Ovary (tissue), 9 donors: Measurements from ENCODE around the gene BRD3. TPM values are rescaled to one million over a fixed set of nuclear protein-coding genes. Genes with fewer than 3 reads are reported as not detected.
A peak's percentile ranks its signal among the peaks of the same experiment; 100 is the strongest.

Source experiments
- DNase-seq, 5 donors: peaks; one replicate each; pipeline ENCODE4 v3.0.0-alpha.2; 2019 to 2020
- H3K27ac ChIP-seq, 2 donors: fragments of 200-600 bp; one replicate each; pipeline versions ENCODE4 v1.5.1 to v1.8.0; 2019 to 2022
- H3K27me3 ChIP-seq: fragments of 200-600 bp; one replicate; pipeline ENCODE4 v1.8.0; 2022
- H3K36me3 ChIP-seq: fragments of 200-600 bp; sonication (generic); one replicate; pipeline ENCODE4 v1.5.1; 2019
- H3K4me1 ChIP-seq: one replicate; pipeline ENCODE4 v1.8.1; 2013; ENCODE audit warnings: mild to moderate bottlenecking, moderate library complexity; ENCODE audit not compliant: insufficient read depth
- H3K4me3 ChIP-seq: fragments of 200-600 bp; sonication (generic); one replicate; pipeline ENCODE4 v1.5.1; 2017
- H3K9me3 ChIP-seq, 2 donors: fragments of 200-600 bp in 1 of 2; sonication (generic) in 1 of 2; one replicate each; pipeline versions ENCODE4 v1.5.1 to v1.8.1; 2013 to 2019; ENCODE audit warnings: mild to moderate bottlenecking in 1 of 2, moderate library complexity in 1 of 2
- CTCF ChIP-seq, 3 donors: fragments of 450-650 bp in 2 of 3; fragments of 200-600 bp in 1 of 3; IDR thresholded peaks; one replicate each; pipeline versions ENCODE4 v1.5.1 to v1.8.0; 2016 to 2022; ENCODE audit warnings: antibody characterized with exemption in 3 of 3, mild to moderate bottlenecking in 1 of 3
- EP300 ChIP-seq: sonication (generic); formaldehyde crosslinking; IDR thresholded peaks from one replicate; pipeline ENCODE4 v1.6.1; 2017; ENCODE audit warnings: antibody characterized with exemption
- POLR2A ChIP-seq: fragments of 450-650 bp; IDR thresholded peaks from one replicate; pipeline ENCODE4 v1.6.1; 2017; ENCODE audit warnings: antibody characterized with exemption, mild to moderate bottlenecking, moderate library complexity
- WGBS, 3 donors: extraction: QIAGEN DNeasy Blood & Tissue Kit in 1 of 3; methylation state at CpG; one replicate each; pipeline versions ENCODE4 v1.1.5 to v1.1.7; 2013 to 2017; 5-methylcytosine and 5-hydroxymethylcytosine counted together
- intact Hi-C, 4 donors: fragments of 100-400 bp; cut with DNase I; formaldehyde crosslinking; loops; one replicate each; pipeline versions ENCODE4 v1.11.0 to v1.15.1; 2022 to 2023
- polyA plus RNA-seq, 2 donors: library from polyadenylated mRNA; stranded (reverse); fragments of 200-250 nt in 1 of 2; fragments of 350-450 nt in 1 of 2; fragmentation: Illumina TruSeq in 1 of 2; extraction: RNeasy Lipid Tissue Mini Kit (QIAGEN cat#74804) in 1 of 2; gene quantifications; one replicate each; pipeline ENCODE4 v1.2.3, GENCODE V29; 2013 to 2014
- total RNA-seq, 7 donors: library from RNA; depleted of rRNA in 2 of 7; stranded (reverse); fragments of >200 nt in 2 of 7; fragmentation: NEBNext Ultra II Directional in 3 of 7; extraction: Animal tissue kit (Norgen Biotek cat#: 25700) in 3 of 7; gene quantifications; one replicate each; pipeline versions ENCODE4 v1.1.0 to v1.2.4, GENCODE V29; 2016 to 2023
- donor health status: DM: no; HTN: no; CAD: no; lungs with moderate emphysema.
- donor health status: DM: no; HTN: no; CAD: no.
- donor health status: Bipolar disorder and iron deficiency.
- donor health status: DM: yes; HTN: yes; CAD: no.
- donor health status: DM: no; HTN: no; CAD: no.
- donor health status: DM: yes; HTN: yes; CAD: no.

Gene BRD3
- total and polyA plus RNA-seq, 9 donors, result 14.9 to 52.1 (median 39.2) TPM

DNA sequence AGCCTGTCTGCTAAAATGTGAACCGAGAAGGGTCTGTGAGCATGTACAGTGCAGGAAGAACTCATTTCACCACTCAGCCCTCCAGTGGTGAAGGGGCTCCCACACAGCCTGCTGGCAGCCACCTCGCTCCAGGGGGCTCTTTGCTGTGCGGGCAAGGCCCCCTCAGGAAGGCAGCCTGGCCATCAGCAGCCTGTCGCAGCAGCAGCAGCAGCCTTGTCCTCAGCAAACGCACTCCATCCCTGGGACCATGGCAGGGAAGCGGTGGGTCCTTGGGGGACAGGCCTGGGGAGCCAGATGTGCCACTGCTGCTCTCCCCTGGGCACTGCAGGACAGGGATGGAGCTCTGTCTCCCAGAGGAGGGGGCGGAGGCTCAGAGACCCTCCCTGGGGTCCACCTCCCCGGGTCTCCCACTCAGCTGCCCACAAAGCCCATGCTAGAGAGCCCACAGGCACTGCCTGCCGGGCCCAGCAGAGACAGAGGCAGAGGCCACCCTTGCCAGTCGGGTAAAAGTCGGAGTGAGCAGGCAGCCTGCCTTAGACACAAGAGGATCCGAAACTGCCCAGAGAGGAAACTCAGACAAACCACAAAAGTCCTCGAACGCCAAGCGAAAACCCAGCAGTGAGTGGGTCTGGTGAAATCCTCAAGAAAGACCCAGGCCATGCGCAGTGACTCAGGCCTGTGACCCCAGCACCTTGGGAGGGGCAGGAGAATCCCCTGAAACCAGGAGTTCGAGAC, 8.0 kb downstream of the BRD3 start:
- intact Hi-C loops, result no loop called here
- TF ChIP-seq EP300 (no peak), POLR2A (no peak), CTCF (IDR thresholded peaks at IDR 0.05) (no peak)
- H3K4me3 ChIP-seq, result no peak overlapping the region
- no peaks in the 10 kb centered on the region for H3K9me3 ChIP-seq
- 83 to 86% (median 85%) methylated on average over 16 to 17 of the region's 17 CpGs for WGBS, 3 donors
- H3K27ac ChIP-seq, result no peak overlapping the region
- no peaks in the 10 kb centered on the region for H3K27me3 ChIP-seq
- peaks cover 50% of the 10 kb centered on the region for H3K4me1 ChIP-seq
- no peaks in the 10 kb centered on the region for H3K36me3 ChIP-seq
- DNase-seq, result peak in 2 of 5 donors; percentile 14 to 25

DNA sequence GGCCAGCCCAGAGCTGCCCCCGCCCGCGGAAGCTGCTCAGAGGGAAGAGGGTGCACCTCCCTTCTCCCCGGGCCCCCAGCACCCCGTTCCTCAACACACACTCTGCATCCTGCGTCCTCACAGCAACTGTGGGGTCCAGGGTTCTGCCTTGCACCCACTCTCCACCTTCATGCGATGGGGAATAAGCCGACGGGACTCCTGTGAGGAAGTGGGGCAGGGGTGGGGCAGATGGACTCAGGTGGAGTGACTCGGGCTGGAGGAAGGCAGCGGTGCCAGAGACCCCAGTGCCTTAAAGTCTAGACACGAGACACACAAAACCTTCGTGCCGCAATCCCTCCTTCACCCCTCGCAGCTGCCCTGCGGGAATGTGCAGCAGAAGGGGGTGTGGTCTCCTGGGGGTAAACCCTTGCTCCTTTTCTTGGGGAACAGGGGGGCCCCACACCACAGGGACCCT, 8.6 kb downstream of the BRD3 start:
- intact Hi-C loops, result no loop called here

GRCh38 chr9:134058716-134059115, 9.1 kb downstream of the BRD3 start:
- Histone ChIP-seq H3K36me3 (no peaks in the 10 kb centered on the region), H3K4me3 (no peak overlapping the region), H3K4me1 (peaks cover 48% of the 10 kb centered on the region), H3K27me3 (no peaks in the 10 kb centered on the region), H3K27ac (no peak overlapping the region), H3K9me3 (no peaks in the 10 kb centered on the region)
- peak in 1 of 5 donors; percentile 29 for DNase-seq
- TF ChIP-seq EP300 (no peak), CTCF (IDR thresholded peaks at IDR 0.05) (no peak), POLR2A (no peak)
- intact Hi-C loops, result no loop called here
- 84 to 89% (median 86%) methylated on average over 7 of the region's 7 CpGs for WGBS, 3 donors

More for the DNA sequence above, 8.6 kb downstream of the BRD3 start:
- TF ChIP-seq CTCF (IDR thresholded peaks at IDR 0.05), result no peak
- no peak for TF ChIP-seq POLR2A
- Histone ChIP-seq H3K4me1 (peaks cover 48% of the 10 kb centered on the region), H3K9me3 (no peaks in the 10 kb centered on the region), H3K27me3 (no peaks in the 10 kb centered on the region), H3K36me3 (no peaks in the 10 kb centered on the region), H3K27ac (no peak overlapping the region), H3K4me3 (no peak overlapping the region)
- peak in 3 of 5 donors; percentile 4 to 31 (median 11) for DNase-seq
- 82 to 85% (median 84%) methylated on average over 16 of the region's 16 CpGs for WGBS, 3 donors

DNA sequence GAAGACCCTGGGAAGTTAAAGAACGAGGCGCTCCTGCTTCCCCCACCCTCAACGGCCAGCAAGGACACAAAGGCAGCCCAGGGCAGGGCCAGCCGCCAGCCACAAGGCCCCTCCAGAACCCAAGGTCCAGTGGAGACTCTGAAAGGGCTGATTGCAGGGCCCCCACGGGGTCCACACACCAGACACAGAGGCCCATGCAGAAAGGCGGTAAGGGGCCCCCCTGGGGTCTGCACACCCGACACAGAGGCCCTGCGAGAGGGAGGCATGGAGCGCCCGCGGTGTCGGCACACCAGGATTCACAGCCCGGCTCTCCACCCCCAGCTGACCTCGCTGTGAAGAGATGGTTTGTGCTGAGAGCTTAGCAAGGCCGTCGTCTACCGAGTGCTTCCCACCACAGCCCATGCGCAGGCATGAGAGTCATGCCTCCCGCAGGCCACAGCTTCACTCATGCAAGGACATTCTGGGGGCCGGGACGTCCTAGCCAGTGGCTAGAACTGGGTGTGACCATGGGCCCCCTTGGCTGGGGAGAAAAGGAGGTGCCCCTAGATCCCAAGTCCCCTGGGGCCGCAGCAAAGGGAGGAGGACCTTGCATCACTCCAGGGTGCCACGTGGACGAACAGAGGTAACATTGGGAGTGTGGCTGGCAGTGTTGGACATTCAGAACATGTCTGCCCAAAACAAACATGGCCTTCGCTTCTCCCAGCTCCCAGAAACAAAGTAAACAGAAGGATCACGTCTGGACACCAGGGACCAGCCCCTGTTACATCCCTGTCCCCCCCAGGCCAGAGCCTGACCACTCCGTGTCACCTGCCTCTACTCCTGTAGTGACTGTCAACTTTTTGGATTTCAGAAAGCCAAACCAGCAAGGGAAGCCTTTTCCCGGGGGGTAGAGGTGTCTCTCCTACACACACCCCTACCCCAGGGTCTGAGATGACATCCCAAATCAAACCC, 9.8 kb downstream of the BRD3 start:
- Histone ChIP-seq H3K4me1 (peaks cover 43% of the 10 kb centered on the region), H3K36me3 (no peaks in the 10 kb centered on the region), H3K27me3 (no peaks in the 10 kb centered on the region), H3K4me3 (no peak overlapping the region), H3K27ac (no peak overlapping the region), H3K9me3 (no peaks in the 10 kb centered on the region)
- DNase-seq, result peak in 3 of 5 donors; percentile 8 to 36 (median 18)
- intact Hi-C loops, result no loop called here
- 55 to 67% (median 57%) methylated on average over 25 to 28 of the region's 28 CpGs for WGBS, 3 donors
- no peak for TF ChIP-seq EP300
- no peak for TF ChIP-seq POLR2A
